A673 (cell line): Measurements from ENCODE around the gene NOCT. TPM values are rescaled to one million over a fixed set of nuclear protein-coding genes. Genes with fewer than 3 reads are reported as not detected.

ENCODE experiments used
- BruUV-seq: library from RNA; stranded (reverse); fragments of 400-500 nt; replicated peaks from 2 replicates; lab custom pipeline; 2021; lab: Mats Ljungman, UMichigan
- CTCF ChIA-PET: fragments of 300-600 bp; sonication (Branson Sonifier 250); formaldehyde crosslinking; loops from one replicate; lab custom pipeline; 2022; ENCODE audit warnings: antibody characterized with exemption; lab: Charles Lee
- POLR2A ChIA-PET: fragments of 300-600 bp; sonication (Branson Sonifier 250); formaldehyde crosslinking; loops from one replicate; lab custom pipeline; 2022; ENCODE audit warnings: antibody characterized with exemption; ENCODE audit not compliant: low non-redundant PET; lab: Charles Lee
- DNase-seq: peaks from one replicate; pipeline ENCODE4 v3.0.0-alpha.2; 2015; ENCODE audit warnings: low spot score
- H3K27ac ChIP-seq: fragments of 200-600 bp; sonication (generic); 2 replicates; pipeline ENCODE4 v1.5.1; 2016; ENCODE audit warnings: mixed run types, low read depth, mild to moderate bottlenecking, mixed read lengths, antibody characterized with exemption, low read length; ENCODE audit not compliant: poor library complexity, severe bottlenecking
- H3K27me3 ChIP-seq: fragments of 200-600 bp; sonication (generic); replicated peaks from 2 replicates; pipeline ENCODE4 v1.6.1; 2017; ENCODE audit warnings: mixed run types, low read depth, mild to moderate bottlenecking, mixed read lengths, antibody characterized with exemption, low read length; ENCODE audit not compliant: insufficient read depth, poor library complexity
- H3K36me3 ChIP-seq: fragments of 200-600 bp; sonication (generic); 2 replicates; pipeline ENCODE4 v1.6.1; 2016; ENCODE audit warnings: mixed run types, mild to moderate bottlenecking, mixed read lengths, antibody characterized with exemption, low read length; ENCODE audit not compliant: insufficient read depth, poor library complexity, severe bottlenecking
- H3K4me1 ChIP-seq: fragments of 200-600 bp; sonication (generic); 2 replicates; pipeline ENCODE4 v1.6.1; 2017; ENCODE audit warnings: mixed run types, mild to moderate bottlenecking, mixed read lengths, antibody characterized with exemption, low read length; ENCODE audit not compliant: insufficient read depth, poor library complexity, severe bottlenecking
- H3K4me3 ChIP-seq: fragments of 200-600 bp; sonication (generic); 2 replicates; pipeline ENCODE4 v1.5.1; 2016; ENCODE audit warnings: low read depth, mixed run types, mild to moderate bottlenecking, mixed read lengths, low read length; ENCODE audit not compliant: poor library complexity, severe bottlenecking
- H3K9me3 ChIP-seq: fragments of 200-600 bp; sonication (generic); 2 replicates; pipeline ENCODE4 v1.6.1; 2016; ENCODE audit warnings: mixed run types, low read depth, mild to moderate bottlenecking, mixed read lengths, antibody characterized with exemption, low read length; ENCODE audit not compliant: poor library complexity, severe bottlenecking
- CTCF ChIP-seq: fragments of 300-800, 200-600 bp; sonication (generic); conservative IDR thresholded peaks from 2 replicates; pipeline ENCODE4 v1.5.1; 2017; ENCODE audit warnings: low read depth, mild to moderate bottlenecking, antibody characterized with exemption, low read length, moderate library complexity, mixed read lengths
- EZH2 ChIP-seq: fragments of 200-600 bp; sonication (generic); IDR thresholded peaks from 2 replicates; pipeline ENCODE4 v1.6.1; 2017; ENCODE audit warnings: borderline replicate concordance, low read depth, mild to moderate bottlenecking, mixed read lengths, antibody characterized with exemption, low read length; ENCODE audit not compliant: poor library complexity, severe bottlenecking
- intact Hi-C: fragments of 100-400 bp; cut with micrococcal nuclease; formaldehyde crosslinking; loops from one replicate; pipeline ENCODE4 v1.10.0; 2022; ENCODE audit not compliant: unreplicated experiment
- total RNA-seq: library from RNA; stranded (reverse); gene quantifications from 2 replicates; pipeline ENCODE4 v1.2.3, GENCODE V29; 2021

The NOCT gene
- total RNA-seq, 1 experiment from 2014 or later, result 27.6 TPM

- Histone ChIP-seq H3K27ac (peak overlapping the region; percentile 89), H3K9me3 (no peaks in the 10 kb centered on the region), H3K4me3 (peak overlapping the region; percentile 88), H3K36me3 (no peaks in the 10 kb centered on the region), H3K4me1 (peaks cover 18% of the 10 kb centered on the region), H3K27me3 (no peaks in the 10 kb centered on the region)
- CTCF ChIA-PET, result no interaction called here
- no TSS peak for BruUV-seq
- POLR2A ChIA-PET, result no interaction called here
- no peak for TF ChIP-seq CTCF
- no peak for TF ChIP-seq EZH2
- no peak for DNase-seq
- intact Hi-C loops, result loop anchor here (5.0 kb wide), 1 partner anchor 218 kb away; the partner anchor contains the start of genes NAA15 and NDUFC1
Measured at GRCh38 chr4:139084804-139085093, 69.2 kb downstream of the NOCT start.

- intact Hi-C loops, result no loop called here
- no peaks in the 10 kb centered on the region for H3K27me3 ChIP-seq
- peak overlapping the region; percentile 88 for H3K4me3 ChIP-seq
- no peak for DNase-seq
- H3K9me3 ChIP-seq, result no peaks in the 10 kb centered on the region
- ChIA-PET CTCF (no interaction called here), POLR2A (no interaction called here)
- TF ChIP-seq CTCF, result peak; percentile 44
- TF ChIP-seq EZH2, result no peak
- H3K4me1 ChIP-seq, result peaks cover 18% of the 10 kb centered on the region
- BruUV-seq, result no TSS peak
- peak overlapping the region; percentile 89 for H3K27ac ChIP-seq
- H3K36me3 ChIP-seq, result no peaks in the 10 kb centered on the region
Measured at GRCh38 chr4:139085141-139085540, 69.6 kb downstream of the NOCT start.

- no peaks in the 10 kb centered on the region for H3K4me1 ChIP-seq
- DNase-seq, result no peak
- no peaks in the 10 kb centered on the region for H3K9me3 ChIP-seq
- no peaks in the 10 kb centered on the region for H3K27me3 ChIP-seq
- H3K27ac ChIP-seq, result no peak overlapping the region
- no TSS peak for BruUV-seq
- intact Hi-C loops, result no loop called here
- ChIA-PET POLR2A (no interaction called here), CTCF (no interaction called here)
- no peak overlapping the region for H3K4me3 ChIP-seq
- no peak for TF ChIP-seq CTCF
- TF ChIP-seq EZH2, result no peak
- H3K36me3 ChIP-seq, result no peaks in the 10 kb centered on the region
Measured at GRCh38 chr4:139092271-139092670, 76.7 kb downstream of the NOCT start.

Other genes with a start within 250 kb of the NOCT start
- 42.4 and 46.1 TPM in 2 replicates for gene ELF2, start 161.4 kb downstream of the NOCT start, total RNA-seq